Measurements from ENCODE around the gene C2CD4C.
"Not testable (repeated sequence)": the region's sequence is repeated elsewhere in the genome, so short reads cannot be mapped to it uniquely, and the experiment has no call there.

C2CD4C gene

GRCh38 chr19:408902-409515 lies at the start of gene C2CD4C:
Gene C2CD4C, minus strand, starts transcription at chr19:409147. Its CDS starts 786 bp downstream, at chr19:408361.
- no peak for DNase-seq (ENCODE audit: low spot score)

GRCh38 chr19:458091-459042 lies 49.4 kb upstream of the C2CD4C start:
- no peak for DNase-seq (ENCODE audit: low spot score)

GRCh38 chr19:457636-458035 lies 48.7 kb upstream of the C2CD4C start:
- DNase-seq (ENCODE audit: low spot score) = no peak

- no peak for DNase-seq (ENCODE audit: low spot score)
These were observed 47.7 kb upstream of the C2CD4C start for GRCh38 chr19:456547-457110.

- no peak for DNase-seq (ENCODE audit: low spot score)
These were observed 47.1 kb upstream of the C2CD4C start for GRCh38 chr19:455851-456546.

GRCh38 chr19:455031-455705 lies 46.2 kb upstream of the C2CD4C start:
- DNase-seq (ENCODE audit: low spot score) = no peak

GRCh38 chr19:453606-454005 lies 44.7 kb upstream of the C2CD4C start:
- DNase-seq (ENCODE audit: low spot score) = no peak

- no peak for DNase-seq (ENCODE audit: low spot score)
These were observed 43.9 kb upstream of the C2CD4C start for GRCh38 chr19:452829-453228.

GRCh38 chr19:450912-451481 lies 42.0 kb upstream of the C2CD4C start:
- not testable (repeated sequence) for DNase-seq (ENCODE audit: low spot score)

GRCh38 chr19:449916-450315 lies 41.0 kb upstream of the C2CD4C start:
- DNase-seq (ENCODE audit: low spot score) = no peak

GRCh38 chr19:447816-448560 lies 39.0 kb upstream of the C2CD4C start:
- DNase-seq (ENCODE audit: low spot score) = no peak

GRCh38 chr19:447064-447426 lies 38.1 kb upstream of the C2CD4C start:
- DNase-seq (ENCODE audit: low spot score) = no peak

- DNase-seq (ENCODE audit: low spot score) = no peak
These were observed 35.8 kb upstream of the C2CD4C start for GRCh38 chr19:444677-445210.

GRCh38 chr19:443005-443404 lies 34.1 kb upstream of the C2CD4C start:
- DNase-seq (ENCODE audit: low spot score) = no peak

- no peak for DNase-seq (ENCODE audit: low spot score)
These were observed 33.1 kb upstream of the C2CD4C start for GRCh38 chr19:442085-442484.

- DNase-seq (ENCODE audit: low spot score) = no peak
These were observed 32.4 kb upstream of the C2CD4C start for GRCh38 chr19:441213-441836.

- DNase-seq (ENCODE audit: low spot score) = no peak
These were observed 31.7 kb upstream of the C2CD4C start for GRCh38 chr19:440391-441212.

- DNase-seq (ENCODE audit: low spot score) = no peak
These were observed 30.4 kb upstream of the C2CD4C start for GRCh38 chr19:439167-439900.
